GM11168 (cell line): ENCODE measurements around the gene CLK4.

Experiments
- in situ Hi-C: fragments of 300-500 bp; cut with MboI; formaldehyde crosslinking; loops from one replicate; pipeline ENCODE4 v1.12.0; 2022; ENCODE audit warnings: low sequenced_read_pairs; ENCODE audit not compliant: unreplicated experiment

Gene CLK4

GRCh38 chr5:178561746-178562264 is 65.0 kb downstream of the CLK4 start:
- in situ Hi-C loops = loop anchor here (25.0 kb wide), 1 partner anchor 275 kb away; no protein-coding TSS in a partner anchor

- in situ Hi-C loops = loop anchor here (25.0 kb wide), 1 partner anchor 274 kb away; no protein-coding TSS in a partner anchor
These were observed 65.9 kb downstream of the CLK4 start for GRCh38 chr5:178560911-178561310.

GRCh38 chr5:178557416-178557815 is 69.4 kb downstream of the CLK4 start:
- in situ Hi-C loops = loop anchor here (25.0 kb wide), 1 partner anchor 270 kb away; no protein-coding TSS in a partner anchor

- in situ Hi-C loops = loop anchor here (25.0 kb wide), 1 partner anchor 268 kb away; no protein-coding TSS in a partner anchor
These were observed 71.1 kb downstream of the CLK4 start for GRCh38 chr5:178555771-178556211.

- in situ Hi-C loops = loop anchor here (25.0 kb wide), 1 partner anchor 268 kb away; no protein-coding TSS in a partner anchor
These were observed 71.8 kb downstream of the CLK4 start for GRCh38 chr5:178555005-178555404.

GRCh38 chr5:178554311-178554710 is 72.5 kb downstream of the CLK4 start:
- in situ Hi-C loops = loop anchor here (25.0 kb wide), 1 partner anchor 267 kb away; no protein-coding TSS in a partner anchor

GRCh38 chr5:178553517-178553916 is 73.3 kb downstream of the CLK4 start:
- in situ Hi-C loops = loop anchor here (25.0 kb wide), 1 partner anchor 266 kb away; no protein-coding TSS in a partner anchor
